B cell (primary cell): ENCODE results near the gene VPS37C. TPM values are rescaled to one million over a fixed set of nuclear protein-coding genes. Genes with fewer than 3 reads are reported as not detected.

Experiments used
- ATAC-seq: fragments of 200-7000 bp; cut with Tn5 transposase; one replicate; pipeline ENCODE4 v1.10.0; 2021; ENCODE audit warnings: low read depth, mild to moderate bottlenecking, moderate number of reproducible peaks, moderate library complexity
- CTCF ChIA-PET: fragments of 350-600 bp; sonication (Branson Sonifier 250); formaldehyde crosslinking; loops from one replicate; lab custom pipeline; 2021; ENCODE audit warnings: antibody characterized with exemption, inconsistent platforms; lab: Charles Lee
- POLR2A ChIA-PET: fragments of 350-600 bp; sonication (Branson Sonifier 250); formaldehyde crosslinking; loops from one replicate; lab custom pipeline; 2021; ENCODE audit warnings: antibody characterized with exemption; lab: Charles Lee
- DNase-seq: peaks from one replicate; pipeline ENCODE4 v3.0.0; 2013
- H2AFZ ChIP-seq: 2 replicates; pipeline ENCODE4 v1.6.1; 2012; ENCODE audit warnings: mild to moderate bottlenecking, low read depth, low read length; ENCODE audit not compliant: insufficient read depth, poor library complexity, severe bottlenecking
- H3K27ac ChIP-seq, 2 donors: 1 replicate in 1 of 2; 2 replicates in 1 of 2; pipeline ENCODE4 v1.5.1; 2012 to 2013; ENCODE audit warnings: low read length in 2 of 2, mild to moderate bottlenecking in 2 of 2, moderate library complexity in 1 of 2
- H3K27me3 ChIP-seq, 4 experiments: fragments of 200-600 bp in 1 of 4; sonication (generic) in 1 of 4; replicated peaks in 1 of 4; 1 replicate in 2 of 4; 2 replicates in 2 of 4; pipeline versions ENCODE4 v1.6.1 to v1.7.0; 2013 to 2016; ENCODE audit warnings: low read length in 3 of 4, mild to moderate bottlenecking in 2 of 4, mixed read lengths in 1 of 4, moderate library complexity in 1 of 4; ENCODE audit not compliant: insufficient read depth in 4 of 4, control insufficient read depth in 3 of 4; ENCODE audit errors: control extremely low read depth in 1 of 4
- H3K36me3 ChIP-seq, 2 experiments: replicated peaks in 1 of 2; 1 replicate in 1 of 2; 2 replicates in 1 of 2; pipeline versions ENCODE4 v1.6.1 to v1.7.1; 2013; ENCODE audit warnings: low read length in 1 of 2; ENCODE audit not compliant: insufficient read depth in 2 of 2, control insufficient read depth in 1 of 2; ENCODE audit errors: control extremely low read depth in 1 of 2, extremely low read depth in 1 of 2
- H3K4me1 ChIP-seq, 2 donors: fragments of 200-600 bp in 1 of 2; sonication (generic) in 1 of 2; 1 replicate in 1 of 2; 2 replicates in 1 of 2; pipeline versions ENCODE4 v1.5.1 to v1.6.1; 2013 to 2017; ENCODE audit warnings: low read length in 2 of 2; ENCODE audit not compliant: control insufficient read depth in 2 of 2, insufficient read depth in 2 of 2
- H3K4me2 ChIP-seq: replicated peaks from 2 replicates; pipeline ENCODE3; 2012; ENCODE audit warnings: mild to moderate bottlenecking, low read depth, low read length; ENCODE audit not compliant: poor library complexity, severe bottlenecking
- H3K4me3 ChIP-seq, 5 experiments: fragments of 200-600 bp in 1 of 5; sonication (generic) in 1 of 5; 1 replicate in 3 of 5; 2 replicates in 2 of 5; pipeline versions ENCODE4 v1.5.1 to v1.7.0; 2011 to 2016; ENCODE audit warnings: low read length in 4 of 5, mild to moderate bottlenecking in 4 of 5, low read depth in 2 of 5, control low read depth in 1 of 5, moderate library complexity in 1 of 5; ENCODE audit not compliant: insufficient read depth in 1 of 5; ENCODE audit errors: control extremely low read depth in 1 of 5, extremely low read depth in 1 of 5
- H3K79me2 ChIP-seq: fragments of 200-600 bp; sonication (generic); one replicate; pipeline ENCODE4 v1.6.0; 2016; ENCODE audit warnings: low read length; ENCODE audit not compliant: control insufficient read depth, insufficient read depth
- H3K9ac ChIP-seq: fragments of 200-600 bp; sonication (generic); 2 replicates; pipeline ENCODE4 v1.6.1; 2017; ENCODE audit warnings: mild to moderate bottlenecking, low read length, moderate library complexity
- H3K9me3 ChIP-seq, 3 donors: one replicate each; pipeline versions ENCODE4 v1.6.1 to v1.7.1; 2013; ENCODE audit warnings: low read length in 2 of 3; ENCODE audit not compliant: control insufficient read depth in 2 of 3, insufficient read depth in 1 of 3; ENCODE audit errors: control extremely low read depth in 1 of 3
- H4K20me1 ChIP-seq: 2 replicates; pipeline ENCODE4 v1.6.0; 2012; ENCODE audit warnings: mild to moderate bottlenecking, low read length; ENCODE audit not compliant: insufficient read depth, control insufficient read depth, poor library complexity, severe bottlenecking
- H3K27ac Mint-ChIP-seq: one replicate; pipeline ENCODE4 v1.8.0; 2021; ENCODE audit warnings: mixed read lengths
- H3K27me3 Mint-ChIP-seq: one replicate; pipeline ENCODE4 v1.8.0; 2021; ENCODE audit warnings: mixed read lengths
- H3K4me1 Mint-ChIP-seq: one replicate; pipeline ENCODE4 v1.8.0; 2021; ENCODE audit warnings: mixed read lengths
- H3K4me3 Mint-ChIP-seq: one replicate; pipeline ENCODE4 v1.8.0; 2021; ENCODE audit warnings: mixed read lengths
- H3K9me3 Mint-ChIP-seq: one replicate; pipeline ENCODE4 v1.8.0; 2022; ENCODE audit warnings: mixed read lengths; ENCODE audit not compliant: insufficient read depth
- EZH2 ChIP-seq: IDR thresholded peaks from 2 replicates; pipeline ENCODE4 v1.6.1; 2012; ENCODE audit warnings: borderline replicate concordance, low read depth, mild to moderate bottlenecking, moderate library complexity, low read length; ENCODE audit not compliant: insufficient read depth, poor library complexity, severe bottlenecking
- WGBS: methylation state at CpG from one replicate; pipeline ENCODE4 v1.1.5; 2013; ENCODE audit warnings: missing lambda C conversion rate; ENCODE audit not compliant: insufficient coverage; 5-methylcytosine and 5-hydroxymethylcytosine counted together
- intact Hi-C: fragments of 100-400 bp; cut with micrococcal nuclease; formaldehyde crosslinking; loops from one replicate; pipeline ENCODE4 v1.10.0; 2022
- polyA plus RNA-seq: library from polyadenylated mRNA; depleted of rRNA; stranded (reverse); fragments of >200 nt; gene quantifications from 2 replicates; pipeline ENCODE4 v1.2.3, GENCODE V29; 2012
- total RNA-seq, 2 donors: library from RNA; stranded (reverse); fragments of 120-200 nt in 1 of 2; gene quantifications; 1 replicate in 1 of 2; 2 replicates in 1 of 2; pipeline versions ENCODE4 v1.2.3 to v1.2.4, GENCODE V29; 2013 to 2022
- TF ChIP-seq, protein P1 (sequence below): fragments of 200-600 bp; IDR thresholded peaks from one replicate; pipeline ENCODE4 v1.8.0; 2022; ENCODE audit warnings: antibody characterized with exemption, mild to moderate bottlenecking

The VPS37C gene
- total and polyA plus RNA-seq, 2 donors (not counting 1 experiment from before 2014, with no cell fraction given), result 6.4 to 20.1 TPM

DNA sequence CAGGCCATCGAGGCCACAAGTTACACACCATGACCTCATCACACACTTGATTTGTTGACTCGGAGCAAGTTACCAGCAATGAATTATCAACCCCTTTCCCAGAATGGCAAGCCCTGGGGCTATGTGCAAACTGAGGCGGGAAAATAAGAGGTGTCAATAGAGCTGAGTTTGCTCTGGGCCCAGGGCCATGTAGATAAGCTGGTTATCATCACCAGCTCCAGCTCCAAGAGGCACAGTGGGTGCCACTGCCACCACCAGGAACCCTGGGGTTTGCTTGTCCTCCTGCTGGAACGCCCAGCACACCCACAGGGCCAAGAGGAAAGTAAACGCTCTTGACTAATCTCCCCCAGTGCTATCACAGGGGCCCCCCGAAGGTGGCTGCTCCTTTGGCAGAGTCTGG, 13.0 kb upstream of the VPS37C start:
- ChIA-PET CTCF (interaction anchor here (0.7 to 2.2 kb wide), 3 partner anchors 43 to 343 kb away, joined by 3 to 10 read pairs (median 5); no protein-coding TSS in a partner anchor), POLR2A (no interaction called here)
- no peak overlapping the region for H2AFZ ChIP-seq
- H3K4me1 Mint-ChIP-seq, result peaks cover 17% of the 10 kb centered on the region
- H3K4me3 ChIP-seq, result no peak overlapping the region
- H3K27me3 ChIP-seq, result no peaks in the 10 kb centered on the region
- peaks cover 0 to 14% (median 2%) of the 10 kb centered on the region in 3 donors for H3K9me3 ChIP-seq
- 91% methylated on average over 5 of the region's 6 CpGs for WGBS
- peaks cover 16% of the 10 kb centered on the region in 2 donors for H3K4me1 ChIP-seq
- no peak for TF ChIP-seq EZH2
- TF ChIP-seq, protein P1, sequence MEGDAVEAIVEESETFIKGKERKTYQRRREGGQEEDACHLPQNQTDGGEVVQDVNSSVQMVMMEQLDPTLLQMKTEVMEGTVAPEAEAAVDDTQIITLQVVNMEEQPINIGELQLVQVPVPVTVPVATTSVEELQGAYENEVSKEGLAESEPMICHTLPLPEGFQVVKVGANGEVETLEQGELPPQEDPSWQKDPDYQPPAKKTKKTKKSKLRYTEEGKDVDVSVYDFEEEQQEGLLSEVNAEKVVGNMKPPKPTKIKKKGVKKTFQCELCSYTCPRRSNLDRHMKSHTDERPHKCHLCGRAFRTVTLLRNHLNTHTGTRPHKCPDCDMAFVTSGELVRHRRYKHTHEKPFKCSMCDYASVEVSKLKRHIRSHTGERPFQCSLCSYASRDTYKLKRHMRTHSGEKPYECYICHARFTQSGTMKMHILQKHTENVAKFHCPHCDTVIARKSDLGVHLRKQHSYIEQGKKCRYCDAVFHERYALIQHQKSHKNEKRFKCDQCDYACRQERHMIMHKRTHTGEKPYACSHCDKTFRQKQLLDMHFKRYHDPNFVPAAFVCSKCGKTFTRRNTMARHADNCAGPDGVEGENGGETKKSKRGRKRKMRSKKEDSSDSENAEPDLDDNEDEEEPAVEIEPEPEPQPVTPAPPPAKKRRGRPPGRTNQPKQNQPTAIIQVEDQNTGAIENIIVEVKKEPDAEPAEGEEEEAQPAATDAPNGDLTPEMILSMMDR, result no peak
- H3K27me3 Mint-ChIP-seq, result peaks cover 16% of the 10 kb centered on the region
- H3K27ac Mint-ChIP-seq, result no peak overlapping the region
- peaks cover 2% of the 10 kb centered on the region for H3K9me3 Mint-ChIP-seq
- no peaks in the 10 kb centered on the region for H3K36me3 ChIP-seq
- ATAC-seq (no peak), DNase-seq (no peak)
- H4K20me1 ChIP-seq, result no peaks in the 10 kb centered on the region
- no peak overlapping the region for H3K4me3 Mint-ChIP-seq
- H3K27ac ChIP-seq, result no peak overlapping the region
- H3K9ac ChIP-seq, result no peak overlapping the region
- H3K79me2 ChIP-seq, result no peaks in the 10 kb centered on the region
- no peak overlapping the region for H3K4me2 ChIP-seq
- intact Hi-C loops, result loop anchor here (5.0 kb wide), 1 partner anchor 342 kb away; no protein-coding TSS in a partner anchor

DNA sequence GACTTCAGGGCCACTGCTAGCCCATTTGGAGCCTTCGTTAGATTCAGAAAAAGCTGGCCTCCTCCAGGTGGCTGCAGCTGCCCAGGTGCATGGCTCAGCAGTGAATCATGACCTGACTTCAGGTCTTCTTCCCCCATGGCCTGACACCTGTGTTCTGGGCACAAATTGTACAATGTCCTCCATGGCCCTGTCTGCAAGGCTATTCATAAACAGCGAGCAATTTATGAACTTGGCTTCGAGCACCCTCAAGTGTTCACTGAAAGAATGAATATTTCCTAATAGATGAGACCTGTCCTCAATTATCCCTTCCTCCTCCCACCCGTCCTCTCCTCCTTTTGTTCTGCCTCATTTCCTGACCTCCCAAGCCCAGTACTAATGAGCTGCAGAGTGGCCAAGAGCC, 12.2 kb upstream of the VPS37C start:
- H3K4me1 ChIP-seq, result peaks cover 21% of the 10 kb centered on the region in 2 donors
- intact Hi-C loops, result loop anchor here (5.0 kb wide), 1 partner anchor 341 kb away; no protein-coding TSS in a partner anchor
- H4K20me1 ChIP-seq, result no peaks in the 10 kb centered on the region
- H3K9me3 ChIP-seq, result peaks cover 0 to 14% (median 2%) of the 10 kb centered on the region in 3 donors
- peaks cover 14% of the 10 kb centered on the region for H3K27me3 Mint-ChIP-seq
- WGBS, result 96% methylated on average over 4 of the region's 4 CpGs
- ATAC-seq, result no peak
- H3K27ac ChIP-seq, result no peak overlapping the region
- ChIA-PET CTCF (interaction anchor here (0.8 to 2.2 kb wide), 2 partner anchors 204 to 342 kb away, joined by 5 to 10 read pairs; no protein-coding TSS in a partner anchor), POLR2A (no interaction called here)
- no peak overlapping the region for H3K4me2 ChIP-seq
- H3K9ac ChIP-seq, result no peak overlapping the region
- TF ChIP-seq EZH2, result no peak
- TF ChIP-seq, protein P1, result no peak
- H3K9me3 Mint-ChIP-seq, result peaks cover 2% of the 10 kb centered on the region
- H3K4me1 Mint-ChIP-seq, result peaks cover 23% of the 10 kb centered on the region
- no peaks in the 10 kb centered on the region for H3K79me2 ChIP-seq
- no peaks in the 10 kb centered on the region for H3K36me3 ChIP-seq
- H3K4me3 ChIP-seq, result no peak overlapping the region
- no peak overlapping the region for H2AFZ ChIP-seq
- H3K4me3 Mint-ChIP-seq, result no peak overlapping the region
- no peaks in the 10 kb centered on the region for H3K27me3 ChIP-seq
- DNase-seq, result no peak
- H3K27ac Mint-ChIP-seq, result no peak overlapping the region
